H7 (cell line): Measurements from ENCODE around the gene IPO9. TPM values are rescaled to one million over a fixed set of nuclear protein-coding genes. Genes with fewer than 3 reads are reported as not detected.

Experiments used
- DNase-seq: peaks from one replicate; pipeline ENCODE4 v3.0.0; 2012
- H3K27me3 ChIP-seq: 2 replicates; pipeline ENCODE4 v1.6.0; 2011; ENCODE audit warnings: mild to moderate bottlenecking, low read length; ENCODE audit not compliant: control insufficient read depth, insufficient read depth
- H3K36me3 ChIP-seq: replicated peaks from 2 replicates; pipeline ENCODE4 v1.5.1; 2011; ENCODE audit warnings: low read length; ENCODE audit not compliant: control insufficient read depth, insufficient read depth
- H3K4me3 ChIP-seq: 2 replicates; pipeline ENCODE4 v1.5.1; 2011; ENCODE audit warnings: low read depth, mild to moderate bottlenecking, control low read depth, low read length, moderate library complexity; ENCODE audit not compliant: insufficient read depth
- total RNA-seq: library from RNA; depleted of rRNA; stranded (reverse); fragments of >200 nt; shearing (Covaris generic); gene quantifications from 2 replicates; pipeline ENCODE4 v1.2.3, GENCODE V29; 2014

The IPO9 gene
- total RNA-seq, 1 experiment from 2014 or later: 57.6 TPM

DNA sequence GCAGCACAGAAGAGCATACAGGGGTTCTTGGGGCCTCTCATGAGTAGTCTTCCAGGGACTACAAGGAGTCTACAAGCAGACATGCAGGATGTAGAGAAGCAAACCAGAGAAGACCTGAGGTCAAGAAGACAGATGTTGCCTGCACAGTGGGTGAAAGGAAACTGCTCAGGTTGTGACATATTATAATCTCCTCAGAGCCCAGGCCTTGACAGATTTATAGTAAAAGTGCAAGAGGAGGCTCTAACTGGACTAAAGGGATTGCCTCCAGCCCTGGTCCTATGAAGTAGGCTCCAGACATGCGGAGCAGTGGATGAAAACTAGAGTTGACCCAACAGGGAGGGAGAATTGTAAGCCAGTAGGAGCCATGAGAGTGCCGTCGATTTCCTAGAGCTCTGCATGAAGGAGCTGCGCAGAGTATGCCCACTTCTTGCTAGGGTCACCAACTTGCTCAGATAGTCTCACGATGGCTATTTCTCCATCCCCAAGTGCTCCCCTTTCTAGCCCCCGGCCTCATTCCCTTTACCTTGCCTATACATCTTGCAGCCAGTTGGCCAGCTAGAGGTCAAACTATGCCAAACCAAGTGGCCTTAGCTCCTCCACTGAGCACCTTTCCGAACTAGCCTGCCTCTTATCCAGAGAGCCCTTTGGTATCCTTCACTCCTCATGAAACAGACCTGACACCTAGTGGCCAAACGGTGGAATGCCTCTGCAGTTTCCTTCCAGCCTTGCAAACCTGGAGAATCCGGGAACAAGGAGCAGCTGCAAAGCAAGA, 36.2 kb upstream of the IPO9 start:
- no peak overlapping the region for H3K4me3 ChIP-seq
- peak; percentile 90 for DNase-seq
- peaks cover 2% of the 10 kb centered on the region; the same call in 1 of the 2 replicates for H3K36me3 ChIP-seq
- no peaks in the 10 kb centered on the region for H3K27me3 ChIP-seq

DNA sequence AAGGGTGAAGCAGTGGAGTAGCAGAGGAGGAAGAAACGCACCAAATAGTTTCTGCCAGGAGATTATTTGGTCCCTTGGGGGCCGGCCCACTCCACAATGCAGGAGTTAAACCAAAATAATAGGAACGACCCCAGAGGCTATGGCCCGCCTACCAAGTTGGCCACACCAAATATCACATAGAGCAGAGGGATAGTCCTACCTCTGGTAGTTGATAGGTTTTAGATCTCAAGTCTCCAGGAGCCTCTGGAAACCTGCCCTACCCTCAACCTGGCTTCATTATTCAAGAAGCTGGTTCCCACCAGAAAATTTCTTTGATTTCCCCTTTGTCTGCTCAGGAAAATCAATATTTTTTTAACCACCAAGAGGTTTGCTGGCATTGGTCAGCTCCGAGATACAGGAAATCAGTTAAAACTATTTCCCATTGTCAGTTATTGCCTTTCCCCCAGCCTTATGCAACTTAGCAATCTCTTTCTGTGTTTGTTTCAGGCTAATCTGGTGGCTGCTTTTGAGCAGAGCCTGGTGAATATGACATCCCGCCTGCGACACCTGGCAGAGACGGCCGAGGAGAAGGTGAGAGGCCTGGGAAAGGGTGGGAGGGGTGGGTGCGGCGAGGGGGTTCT, 35.5 kb upstream of the IPO9 start:
- Histone ChIP-seq H3K27me3 (no peaks in the 10 kb centered on the region), H3K4me3 (no peak overlapping the region), H3K36me3 (peaks cover 2% of the 10 kb centered on the region; the same call in 1 of the 2 replicates)
- DNase-seq: no peak

DNA sequence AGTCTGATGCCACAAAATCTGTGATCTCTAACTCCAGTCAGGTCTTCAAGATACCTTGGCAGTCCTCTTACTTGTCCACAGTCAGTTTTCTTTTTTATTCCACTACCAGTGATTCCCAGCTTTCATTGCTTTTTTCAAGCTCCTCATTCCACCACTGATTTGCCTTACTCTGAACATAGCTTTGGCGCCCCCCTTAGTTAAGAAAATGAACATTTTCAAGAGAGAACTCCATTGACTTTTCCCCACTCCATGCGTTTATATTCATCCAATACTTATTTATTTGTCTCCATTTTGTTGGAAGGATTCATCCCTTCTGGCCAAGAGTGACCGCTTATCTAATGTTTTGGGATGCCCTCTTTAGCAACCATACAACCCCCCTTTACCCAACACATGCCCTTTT, 33.9 kb upstream of the IPO9 start:
- Histone ChIP-seq H3K36me3 (peaks cover 2% of the 10 kb centered on the region; the same call in 1 of the 2 replicates), H3K4me3 (no peak overlapping the region), H3K27me3 (no peaks in the 10 kb centered on the region)
- DNase-seq: peak; percentile 63

DNA sequence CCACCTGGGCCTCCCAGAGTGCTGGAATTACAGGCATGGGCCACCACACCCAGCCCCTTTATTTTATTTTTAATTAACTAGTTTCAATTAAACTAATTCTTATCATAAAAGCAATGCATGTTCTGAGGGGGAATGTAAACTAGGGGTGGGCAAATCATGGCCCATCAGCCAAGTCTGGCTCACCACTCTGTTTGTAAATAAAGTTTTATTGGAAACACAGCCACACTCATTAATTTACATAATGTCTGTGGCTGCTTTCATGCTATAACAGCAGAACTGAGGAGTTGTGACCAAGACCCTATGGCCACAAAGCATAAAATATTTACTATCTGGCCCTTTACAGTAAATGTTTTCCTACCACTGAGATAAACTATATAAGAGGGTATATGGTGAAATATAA, 28.7 kb upstream of the IPO9 start:
- Histone ChIP-seq H3K4me3 (no peak overlapping the region), H3K36me3 (no peaks in the 10 kb centered on the region; the same call in 1 of the 2 replicates), H3K27me3 (no peaks in the 10 kb centered on the region)
- no peak for DNase-seq

DNA sequence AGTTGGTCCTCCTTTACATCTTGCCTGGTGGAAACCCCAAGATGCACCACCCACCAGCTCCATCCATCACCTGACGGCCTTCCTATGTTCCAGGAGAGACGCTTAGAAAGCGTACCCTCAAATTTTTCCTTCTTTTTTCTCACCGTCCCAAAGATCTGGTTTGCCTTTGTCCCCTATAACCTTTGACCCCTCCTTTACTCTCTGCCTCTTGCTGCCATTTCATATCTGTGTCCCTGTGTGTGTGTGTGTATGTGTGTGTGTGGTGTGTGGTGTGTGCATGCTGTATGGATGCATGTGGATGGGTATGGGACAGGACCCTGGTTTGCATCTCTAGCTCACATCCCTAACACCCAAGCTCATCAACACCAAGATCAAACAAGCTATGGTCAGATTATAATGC, 22.2 kb upstream of the IPO9 start:
- H3K4me3 ChIP-seq: no peak overlapping the region
- H3K27me3 ChIP-seq: no peaks in the 10 kb centered on the region
- no peak for DNase-seq
- peaks cover 9% of the 10 kb centered on the region for H3K36me3 ChIP-seq

DNA sequence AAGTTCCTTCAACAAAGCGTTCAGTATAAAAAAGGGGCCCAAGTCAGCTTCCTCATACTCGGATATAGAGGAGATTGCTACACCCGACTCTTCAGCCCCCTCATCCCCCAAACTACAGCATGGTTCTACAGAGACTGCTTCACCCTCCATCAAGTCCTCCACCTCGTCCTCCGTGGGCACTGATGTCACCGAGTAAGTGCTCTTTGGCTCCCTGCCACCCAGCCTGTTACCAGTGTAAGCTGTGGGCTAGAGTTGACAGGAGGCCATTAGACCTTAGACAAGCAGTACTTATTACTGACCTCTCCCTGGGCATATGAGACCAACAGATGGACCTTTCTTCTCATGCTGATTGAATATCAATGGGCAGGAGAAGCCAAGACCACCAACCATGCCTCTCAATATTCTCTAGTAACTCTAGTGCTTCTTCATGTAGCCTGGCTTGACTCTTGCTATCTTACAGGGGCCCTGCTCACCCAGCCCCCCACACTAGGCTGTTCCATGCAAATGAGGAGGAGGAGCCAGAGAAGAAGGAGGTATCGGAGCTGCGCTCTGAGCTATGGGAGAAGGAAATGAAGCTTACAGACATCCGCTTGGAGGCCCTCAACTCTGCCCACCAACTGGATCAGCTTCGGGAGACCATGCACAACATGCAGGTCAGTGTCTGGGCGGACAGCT, 20.9 kb upstream of the IPO9 start:
- Histone ChIP-seq H3K36me3 (peaks cover 17% of the 10 kb centered on the region), H3K27me3 (no peaks in the 10 kb centered on the region), H3K4me3 (no peak overlapping the region)
- no peak for DNase-seq

DNA sequence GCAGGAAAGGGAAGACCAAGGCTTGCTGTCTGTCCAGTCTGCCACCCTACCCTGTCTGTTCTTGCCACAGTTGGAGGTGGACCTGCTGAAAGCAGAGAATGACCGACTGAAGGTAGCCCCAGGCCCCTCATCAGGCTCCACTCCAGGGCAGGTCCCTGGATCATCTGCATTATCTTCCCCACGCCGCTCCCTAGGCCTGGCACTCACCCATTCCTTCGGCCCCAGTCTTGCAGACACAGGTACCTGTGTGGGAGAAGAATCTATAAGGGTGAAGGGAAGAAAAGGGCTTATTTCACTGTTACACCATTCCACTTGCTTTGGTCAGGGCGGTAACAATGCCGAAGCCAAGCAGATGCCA, 20.3 kb upstream of the IPO9 start:
- H3K27me3 ChIP-seq: no peaks in the 10 kb centered on the region
- no peak overlapping the region for H3K4me3 ChIP-seq
- H3K36me3 ChIP-seq: peaks cover 18% of the 10 kb centered on the region
- no peak for DNase-seq

DNA sequence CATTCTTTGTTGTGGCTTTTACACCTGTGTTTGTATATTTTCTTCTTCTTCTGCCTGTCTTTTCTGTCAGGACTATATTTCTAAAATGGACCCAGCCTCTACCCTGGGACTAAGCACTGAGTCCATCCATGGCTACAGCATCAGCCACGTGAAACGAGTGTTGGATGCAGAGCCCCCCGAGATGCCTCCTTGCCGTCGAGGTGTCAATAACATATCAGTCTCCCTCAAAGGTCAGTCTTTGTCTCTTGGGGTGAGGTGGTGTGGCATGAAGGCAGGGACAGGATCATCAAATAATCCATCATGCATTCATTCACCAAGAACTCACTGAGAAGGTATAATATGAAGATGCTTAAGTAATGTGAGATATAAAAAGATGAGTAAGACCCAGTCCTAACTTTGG, 19.1 kb upstream of the IPO9 start:
- DNase-seq: no peak
- Histone ChIP-seq H3K4me3 (no peak overlapping the region), H3K27me3 (no peaks in the 10 kb centered on the region), H3K36me3 (peaks cover 18% of the 10 kb centered on the region)

DNA sequence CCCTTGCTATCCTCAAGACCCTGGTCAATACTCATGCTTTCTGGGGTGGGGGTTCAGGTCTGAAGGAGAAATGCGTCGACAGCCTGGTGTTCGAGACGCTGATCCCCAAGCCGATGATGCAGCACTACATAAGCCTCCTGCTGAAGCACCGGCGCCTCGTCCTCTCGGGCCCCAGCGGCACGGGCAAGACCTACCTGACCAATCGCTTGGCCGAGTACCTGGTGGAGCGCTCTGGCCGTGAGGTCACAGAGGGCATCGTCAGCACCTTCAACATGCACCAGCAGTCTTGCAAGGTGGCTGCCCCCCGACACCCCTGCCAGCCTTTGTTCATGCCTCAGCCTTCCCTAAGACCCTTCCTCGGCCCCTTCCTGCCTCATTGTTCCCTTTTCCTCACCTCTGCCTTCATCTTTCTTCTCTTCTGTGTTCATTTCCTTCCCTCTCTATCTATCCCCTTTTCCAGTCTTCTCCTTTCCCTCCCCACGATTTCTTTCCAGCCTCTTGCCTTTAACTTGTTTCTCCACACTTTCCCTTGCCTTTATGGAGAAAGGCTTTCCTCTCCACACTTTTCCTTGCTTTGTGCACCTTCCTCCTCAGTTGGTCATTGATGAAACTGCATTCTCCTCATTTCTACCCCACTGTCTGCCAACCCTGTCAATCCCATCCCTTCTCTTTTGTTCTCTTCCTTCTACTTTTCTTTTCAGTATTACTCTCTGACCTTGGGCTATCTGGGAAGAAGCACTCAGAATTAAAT, 18.3 kb upstream of the IPO9 start:
- DNase-seq: no peak
- Histone ChIP-seq H3K36me3 (peaks cover 18% of the 10 kb centered on the region), H3K27me3 (no peaks in the 10 kb centered on the region), H3K4me3 (no peak overlapping the region)

DNA sequence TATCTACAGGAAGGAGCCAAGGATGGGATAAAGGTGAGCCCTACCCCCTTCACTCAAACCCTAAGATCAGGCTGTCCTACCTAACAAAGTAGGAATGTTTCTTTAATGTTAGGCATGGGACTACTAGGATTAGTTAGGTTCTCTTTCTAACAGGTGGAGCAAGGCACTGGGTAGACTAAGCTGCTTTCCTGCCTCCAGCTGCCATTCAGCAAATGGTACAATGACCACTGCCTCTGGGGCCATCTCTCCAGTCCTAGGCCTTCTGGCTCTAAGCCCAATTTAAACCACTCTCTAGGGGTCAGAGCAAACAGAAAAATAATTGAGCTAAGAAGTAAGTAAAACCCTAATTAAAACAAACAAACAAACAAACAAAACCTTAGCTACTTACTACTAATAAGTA, 15.7 kb upstream of the IPO9 start:
- Histone ChIP-seq H3K4me3 (no peak overlapping the region), H3K27me3 (no peaks in the 10 kb centered on the region), H3K36me3 (peaks cover 17% of the 10 kb centered on the region)
- DNase-seq: no peak

DNA sequence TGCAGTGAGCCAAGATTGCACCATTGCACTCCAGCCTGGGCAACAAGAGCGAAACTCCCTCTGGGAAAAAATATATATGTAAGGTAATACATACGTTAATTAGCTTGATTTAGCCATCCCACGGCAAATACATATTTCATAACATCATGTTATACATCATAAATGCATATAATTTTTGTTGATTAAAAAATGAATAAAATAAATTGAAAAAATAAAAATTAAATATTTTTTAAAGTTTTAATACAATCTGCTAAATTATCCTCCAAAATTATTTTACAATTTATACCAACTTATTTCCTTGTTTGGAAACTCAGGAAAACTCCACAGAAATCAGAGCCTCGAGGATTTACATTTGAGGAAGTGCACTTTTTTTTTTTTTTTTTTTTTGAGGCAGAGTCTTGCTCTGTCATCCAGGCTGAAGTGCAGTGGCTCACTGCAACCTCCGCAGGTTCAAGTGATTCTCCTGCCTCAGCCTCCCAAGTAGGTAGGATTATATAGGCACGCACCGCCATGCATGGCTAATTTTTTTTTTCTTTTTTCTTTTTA, 12.6 kb upstream of the IPO9 start:
- no peak for DNase-seq
- H3K36me3 ChIP-seq: peaks cover 12% of the 10 kb centered on the region
- H3K27me3 ChIP-seq: no peaks in the 10 kb centered on the region
- H3K4me3 ChIP-seq: no peak overlapping the region

DNA sequence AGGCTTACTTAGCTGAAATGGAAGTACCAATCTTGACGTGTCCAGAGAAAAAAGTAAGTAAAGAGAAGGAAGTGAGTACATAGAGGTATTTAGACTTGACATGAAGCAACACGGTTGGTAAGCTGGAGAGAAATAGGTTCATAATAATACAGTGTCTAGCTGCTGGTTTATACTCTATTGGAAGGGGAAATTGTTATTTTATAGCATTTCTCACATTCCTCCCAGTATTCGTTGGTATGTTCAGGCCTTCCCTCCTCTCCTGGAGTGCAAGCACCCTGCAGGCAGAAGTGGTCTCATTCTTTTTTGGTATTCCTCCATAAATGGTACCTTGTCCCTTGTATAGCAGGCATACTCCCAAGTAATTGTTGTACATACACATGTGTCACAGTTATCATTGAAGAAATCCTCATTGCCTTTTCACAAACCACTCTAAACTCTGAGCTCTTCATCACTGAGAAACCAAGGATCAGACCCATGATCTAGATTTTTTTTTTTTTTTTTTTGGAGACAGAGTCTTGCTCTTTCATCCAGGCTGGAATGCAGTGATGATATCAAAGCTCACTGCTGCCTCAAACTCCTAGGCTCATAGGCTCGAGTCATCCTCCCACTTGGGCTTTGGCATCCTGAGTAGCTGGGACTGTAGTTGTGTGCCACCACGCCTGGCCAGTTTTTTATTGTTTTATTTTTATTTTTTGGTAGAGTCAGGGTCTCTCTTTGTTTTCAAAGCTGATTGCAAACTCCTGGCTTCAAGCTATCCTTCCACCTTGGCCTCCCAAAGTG, 9.8 kb upstream of the IPO9 start:
- Histone ChIP-seq H3K4me3 (no peak overlapping the region), H3K36me3 (peaks cover 3% of the 10 kb centered on the region), H3K27me3 (no peaks in the 10 kb centered on the region)
- DNase-seq: no peak

DNA sequence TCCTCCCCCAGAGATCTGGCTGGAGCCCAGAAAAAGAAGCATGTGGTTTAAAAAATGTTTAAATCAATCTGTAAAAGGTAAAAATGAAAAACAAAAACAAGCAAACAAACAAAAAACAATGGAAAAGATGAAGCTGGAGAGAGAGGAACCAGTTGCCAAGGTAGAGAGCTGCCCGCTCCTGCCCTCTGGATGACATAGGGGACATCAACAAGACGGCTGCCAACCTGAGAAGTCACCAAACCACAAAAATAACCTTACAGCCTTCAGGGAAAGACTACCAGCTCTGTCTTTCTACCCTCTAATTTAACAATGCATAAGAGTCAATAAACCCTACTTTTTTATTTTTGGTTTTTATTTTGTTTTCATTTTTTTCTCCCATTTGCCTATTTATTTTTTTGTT, 8.5 kb upstream of the IPO9 start:
- Histone ChIP-seq H3K36me3 (peaks cover 3% of the 10 kb centered on the region; the same call in 1 of the 2 replicates), H3K4me3 (no peak overlapping the region), H3K27me3 (no peaks in the 10 kb centered on the region)
- no peak for DNase-seq

DNA sequence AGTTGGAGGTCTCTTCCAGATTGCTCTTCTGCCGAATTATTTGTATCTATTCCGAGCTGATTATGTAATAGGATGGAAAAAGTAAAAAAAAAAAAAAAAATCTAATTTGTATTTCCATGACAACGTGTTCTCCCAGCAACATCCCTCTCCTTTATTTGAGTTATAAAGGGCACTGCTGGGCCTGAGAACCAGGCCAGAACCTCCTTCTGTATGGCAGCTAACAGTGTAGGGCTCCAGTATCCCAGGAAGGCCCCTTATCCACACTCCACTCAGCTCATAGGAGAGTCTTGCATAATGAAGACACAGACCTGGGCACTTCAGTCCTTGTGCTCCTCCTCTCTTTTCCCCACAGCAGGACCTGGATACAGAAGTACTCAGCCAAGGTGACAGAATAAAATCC, 3.7 kb upstream of the IPO9 start:
- no peaks in the 10 kb centered on the region for H3K27me3 ChIP-seq
- DNase-seq: no peak
- H3K36me3 ChIP-seq: no peaks in the 10 kb centered on the region
- no peak overlapping the region for H3K4me3 ChIP-seq
